GM12878 (cell line): ENCODE results near the gene OSBPL2. TPM values are rescaled to one million over a fixed set of nuclear protein-coding genes. Genes with fewer than 3 reads are reported as not detected.

Source experiments
- ATAC-seq: fragments of 200-7000 bp; cut with Tn5 transposase; 3 replicates; pipeline ENCODE4 v1.9.1; 2020; ENCODE audit warnings: mild to moderate bottlenecking, moderate library complexity
- BruUV-seq: library from RNA; stranded (reverse); fragments of 400-500 nt; replicated peaks from 2 replicates; lab custom pipeline; 2021; lab: Mats Ljungman, UMichigan
- CTCF ChIA-PET: fragments of 300-600 bp; sonication (Branson Sonifier 250); formaldehyde crosslinking; extraction: SDS; loops from one replicate; lab custom pipeline; 2021; ENCODE audit warnings: inconsistent platforms; lab: Yijun Ruan, JAX
- POLR2A ChIA-PET: fragments of 350-600 bp; formaldehyde crosslinking; extraction: SDS; loops from one replicate; lab custom pipeline; 2021; ENCODE audit warnings: inconsistent platforms; lab: Charles Lee
- RAD21 ChIA-PET: fragments of 300-600 bp; sonication (Branson Sonifier 250); formaldehyde crosslinking; loops from one replicate; lab custom pipeline; 2023; ENCODE audit warnings: antibody characterized with exemption; ENCODE audit not compliant: unreplicated experiment; lab: Charles Lee
- SMC1A ChIA-PET: fragments of 300-600 bp; sonication (Branson Sonifier 250); formaldehyde crosslinking; loops from one replicate; lab custom pipeline; 2023; ENCODE audit not compliant: unreplicated experiment, uncharacterized antibody; lab: Charles Lee
- DNase-seq: peaks from one replicate; pipeline ENCODE4 v3.0.0-alpha.2; 2011; ENCODE audit warnings: low read depth, low spot score
- FAIRE-seq: peaks from 3 replicates; lab custom pipeline; 2011; peaks lifted over from hg19 to GRCh38; lab: Jason Lieb, UNC
- H2AFZ ChIP-seq: 2 replicates; pipeline ENCODE4 v1.6.0; 2011; ENCODE audit warnings: low read depth, low read length, control low read depth; ENCODE audit not compliant: control insufficient read depth
- H3K27ac ChIP-seq: 2 replicates; pipeline ENCODE4 v1.5.1; 2011; ENCODE audit warnings: control low read depth; ENCODE audit not compliant: control insufficient read depth, insufficient read depth
- H3K27me3 ChIP-seq, 2 experiments: replicated peaks in 1 of 2; 2 replicates each; pipeline versions ENCODE4 v1.6.0 to v1.6.1; 2011; ENCODE audit warnings: low read length in 1 of 2; ENCODE audit not compliant: control insufficient read depth in 2 of 2, insufficient read depth in 2 of 2
- H3K36me3 ChIP-seq, 2 experiments: 2 replicates each; pipeline ENCODE4 v1.5.1; 2011; ENCODE audit warnings: low read length in 1 of 2; ENCODE audit not compliant: control insufficient read depth in 2 of 2, insufficient read depth in 2 of 2
- H3K4me1 ChIP-seq: 2 replicates; pipeline ENCODE4 v1.6.1; 2011; ENCODE audit warnings: mild to moderate bottlenecking, low read length, moderate library complexity, mixed read lengths; ENCODE audit not compliant: control insufficient read depth, insufficient read depth
- H3K4me2 ChIP-seq: 2 replicates; pipeline ENCODE4 v1.6.0; 2011; ENCODE audit warnings: control low read depth; ENCODE audit not compliant: control insufficient read depth, insufficient read depth
- H3K4me3 ChIP-seq: fragments of 200-600 bp; sonication (generic); 2 replicates; pipeline ENCODE4 v1.5.1; 2016
- H3K79me2 ChIP-seq: 2 replicates; pipeline ENCODE4 v1.6.0; 2011; ENCODE audit warnings: low read length; ENCODE audit not compliant: control insufficient read depth, insufficient read depth
- H3K9ac ChIP-seq: 2 replicates; pipeline ENCODE4 v1.8.0; 2011; ENCODE audit warnings: low read length, control low read depth, mixed read lengths; ENCODE audit not compliant: control insufficient read depth, insufficient read depth
- H3K9me3 ChIP-seq: replicated peaks from 3 replicates; pipeline ENCODE4 v1.5.1; 2011; ENCODE audit warnings: mild to moderate bottlenecking, low read length; ENCODE audit not compliant: control insufficient read depth, insufficient read depth
- H4K20me1 ChIP-seq: 2 replicates; pipeline ENCODE4 v1.6.0; 2011; ENCODE audit not compliant: control insufficient read depth, insufficient read depth
- CBFB ChIP-seq: IDR thresholded peaks from 2 replicates; pipeline ENCODE4 v1.6.1; 2016; ENCODE audit warnings: antibody characterized with exemption, low read depth
- EED ChIP-seq: sonication (generic); IDR thresholded peaks from 2 replicates; pipeline ENCODE4 v1.6.1; 2016; ENCODE audit warnings: antibody characterized with exemption, low read depth
- EZH2 ChIP-seq: IDR thresholded peaks from 2 replicates; pipeline ENCODE4 v1.6.1; 2012; ENCODE audit warnings: low read depth, mild to moderate bottlenecking, control low read depth, inconsistent platforms, low read length, borderline replicate concordance; ENCODE audit not compliant: control insufficient read depth
- FOS ChIP-seq: IDR thresholded peaks from 3 replicates; pipeline ENCODE4 v1.6.1; 2011; ENCODE audit warnings: borderline replicate concordance; ENCODE audit not compliant: insufficient read length; ENCODE audit errors: extremely low read depth
- MEF2A ChIP-seq: IDR thresholded peaks from 2 replicates; pipeline ENCODE4 v1.6.1; 2011; ENCODE audit warnings: low read depth, mild to moderate bottlenecking, low read length, moderate library complexity; ENCODE audit not compliant: insufficient read depth
- MXI1 ChIP-seq: fragments of 150-350 bp; IDR thresholded peaks from 2 replicates; pipeline ENCODE4 v1.6.1; 2011; ENCODE audit warnings: low read depth, mild to moderate bottlenecking, inconsistent platforms, low read length, improper control_type of control experiment
- MYB ChIP-seq: fragments of 150-350 bp; IDR thresholded peaks from 2 replicates; pipeline ENCODE4 v1.6.1; 2014; ENCODE audit warnings: mild to moderate bottlenecking, low read depth, low read length, borderline replicate concordance
- NFYA ChIP-seq: IDR thresholded peaks from 2 replicates; pipeline ENCODE4 v1.6.1; 2011; ENCODE audit warnings: low read depth, mild to moderate bottlenecking, low read length, improper control_type of control experiment, borderline replicate concordance
- PAX5 ChIP-seq: IDR thresholded peaks from 2 replicates; pipeline ENCODE4 v1.6.1; 2011; ENCODE audit warnings: low read depth, low read length, borderline replicate concordance
- PKNOX1 ChIP-seq: fragments of 450-650 bp; IDR thresholded peaks from 2 replicates; pipeline ENCODE4 v1.6.1; 2016; ENCODE audit warnings: mild to moderate bottlenecking
- POLR2AphosphoS5 ChIP-seq: IDR thresholded peaks from 2 replicates; pipeline ENCODE4 v1.6.1; 2011; ENCODE audit warnings: mild to moderate bottlenecking, low read length, inconsistent platforms
- RELA ChIP-seq: fragments of 450-650 bp; IDR thresholded peaks from 2 replicates; pipeline ENCODE4 v1.8.0; 2014; ENCODE audit warnings: borderline replicate concordance; ENCODE audit not compliant: partially characterized antibody
- RELB ChIP-seq: fragments of 450-650 bp; IDR thresholded peaks from 2 replicates; pipeline ENCODE4 v1.6.1; 2017; ENCODE audit warnings: low read depth, mild to moderate bottlenecking, moderate library complexity
- RUNX3 ChIP-seq: IDR thresholded peaks from 2 replicates; pipeline ENCODE4 v1.6.1; 2012; ENCODE audit warnings: low read length, inconsistent platforms
- SIN3A ChIP-seq: IDR thresholded peaks from 2 replicates; pipeline ENCODE4 v1.6.1; 2012; ENCODE audit warnings: low read depth, low read length, improper control_type of control experiment
- SIX5 ChIP-seq: IDR thresholded peaks from 2 replicates; pipeline ENCODE4 v1.6.1; 2011; ENCODE audit warnings: mild to moderate bottlenecking, low read depth, low read length, moderate library complexity; ENCODE audit not compliant: severe bottlenecking
- SMAD5 ChIP-seq: IDR thresholded peaks from 2 replicates; pipeline ENCODE4 v1.6.1; 2016; ENCODE audit warnings: antibody characterized with exemption, low read depth
- TBL1XR1 ChIP-seq: IDR thresholded peaks from 2 replicates; pipeline ENCODE4 v1.6.1; 2012; ENCODE audit warnings: low read depth, low read length, improper control_type of control experiment
- ZBTB11 ChIP-seq: fragments of 450-650 bp; formaldehyde crosslinking; IDR thresholded peaks from 2 replicates; pipeline ENCODE4 v1.5.0; 2022; ENCODE audit warnings: mild to moderate bottlenecking, missing genetic modification characterization
- ZNF274 ChIP-seq: IDR thresholded peaks from one replicate; pipeline ENCODE4 v1.8.0; 2011; ENCODE audit not compliant: insufficient read length, insufficient read depth
- WGBS: methylation state at CpG from one replicate; pipeline ENCODE4 v1.1.6; 2016; ENCODE audit warnings: low lambda C conversion rate; ENCODE audit not compliant: insufficient replicate concordance, insufficient coverage; ENCODE audit errors: missing lambda C conversion rate; 5-methylcytosine and 5-hydroxymethylcytosine counted together
- in situ Hi-C: fragments of 300-500 bp; cut with MboI; formaldehyde crosslinking; loops from 9 replicates; pipeline ENCODE4 v1.14.3; 2018; ENCODE audit warnings: mixed read lengths
- intact Hi-C: fragments of 100-400 bp; cut with micrococcal nuclease; formaldehyde crosslinking; loops from one replicate; pipeline ENCODE4 v1.14.2; 2022; ENCODE audit not compliant: unreplicated experiment
- polyA plus RNA-seq, 11 experiments: library from polyadenylated mRNA; depleted of rRNA in 4 of 11; unstranded in 6 of 11; stranded (reverse) in 5 of 11; fragments of >200 nt; fragmentation: Nextera tagmentation in 4 of 11; fragmentation: Illumina TruSeq in 1 of 11; extraction: Ambion mirVana in 4 of 11; extraction: Trizol in 1 of 11; gene quantifications; 1 replicate in 1 of 11; 2 replicates in 10 of 11; pipeline versions ENCODE4 v1.2.1 to v1.2.3, GENCODE V29; 2011 to 2016; ENCODE audit warnings: inconsistent platforms in 2 of 11, missing spikeins in 2 of 11, low read depth in 1 of 11
- total RNA-seq, 4 experiments: library from RNA; depleted of rRNA in 3 of 4; stranded (reverse); fragments of >200 nt in 3 of 4; fragmentation: Illumina TruSeq in 1 of 4; extraction: Trizol in 1 of 4; gene quantifications; 2 replicates each; pipeline versions ENCODE4 v1.2.1 to v1.2.3, GENCODE V29; 2013 to 2021

The OSBPL2 gene
- total and polyA plus RNA-seq, 10 of the 15 experiments (the other 5 are each of a cell fraction or from before 2014, with no cell fraction given): 2.8 to 22.3 (median 14.7) TPM

- H3K27me3 ChIP-seq: no peaks in the 10 kb centered on the region
- H3K36me3 ChIP-seq: no peaks in the 10 kb centered on the region
- no peak overlapping the region for H3K27ac ChIP-seq
- DNase-seq: no peak
- no peak overlapping the region for H3K4me3 ChIP-seq
- no peak overlapping the region for H3K4me2 ChIP-seq
- RAD21 ChIA-PET: no interaction called here
- in situ Hi-C loops (no loop called here), intact Hi-C loops (no loop called here)
- H4K20me1 ChIP-seq: no peaks in the 10 kb centered on the region
- no peaks in the 10 kb centered on the region for H3K79me2 ChIP-seq
- SMC1A ChIA-PET: no interaction called here
- no peaks in the 10 kb centered on the region for H3K4me1 ChIP-seq
- H3K9ac ChIP-seq: no peak overlapping the region
- no peak for TF ChIP-seq SMAD5
- TF ChIP-seq TBL1XR1: no peak
- TF ChIP-seq MYB: no peak
- TF ChIP-seq SIN3A: no peak
- TF ChIP-seq ZBTB11 (CRISPR knock-in tag): no peak
- no peak for TF ChIP-seq EZH2
- TF ChIP-seq MEF2A: no peak
- no peak for TF ChIP-seq CBFB
- no peak for TF ChIP-seq RUNX3
- no peak for TF ChIP-seq ZNF274
- TF ChIP-seq POLR2AphosphoS5: no peak
- TF ChIP-seq EED: no peak
- no peak for TF ChIP-seq SIX5
- no peak for TF ChIP-seq PAX5
- TF ChIP-seq PKNOX1: no peak
- no peak for TF ChIP-seq NFYA
- no peak for TF ChIP-seq RELA
- TF ChIP-seq RELB: no peak
- no peak for TF ChIP-seq FOS
- TF ChIP-seq MXI1: no peak
- no peak overlapping the region for H2AFZ ChIP-seq
- CTCF ChIA-PET: no interaction called here
- no peak for ATAC-seq
- WGBS: 74% methylated on average over 17 of the region's 17 CpGs
- POLR2A ChIA-PET: no interaction called here
- H3K9me3 ChIP-seq: no peaks in the 10 kb centered on the region
- no peak for FAIRE-seq
- no TSS peak for BruUV-seq
Measured at GRCh38 chr20:62209850-62210495, 28.3 kb upstream of the OSBPL2 start.
